SK-N-MC (cell line): ENCODE measurements around the gene ORM1.
"Not testable (repeated sequence)": the region's sequence is repeated elsewhere in the genome, so short reads cannot be mapped to it uniquely, and the experiment has no call there.

Experiments used
- DNase-seq: peaks from one replicate; pipeline ENCODE4 v3.0.0-alpha.2; 2011; ENCODE audit warnings: low read depth, low spot score
- H3K27ac ChIP-seq: fragments of 200-600 bp; sonication (generic); 2 replicates; pipeline ENCODE4 v1.5.1; 2016; ENCODE audit warnings: mixed run types
- H3K36me3 ChIP-seq: fragments of 200-600 bp; sonication (generic); 2 replicates; pipeline ENCODE4 v1.6.1; 2017; ENCODE audit warnings: antibody characterized with exemption, low read length, mixed read lengths; ENCODE audit not compliant: insufficient read depth
- H3K4me3 ChIP-seq: fragments of 200-600 bp; sonication (generic); 2 replicates; pipeline ENCODE4 v1.5.1; 2016
- H3K9ac ChIP-seq: fragments of 200-600 bp; sonication (generic); 2 replicates; pipeline ENCODE4 v1.8.0; 2017; ENCODE audit warnings: mixed run types, mixed read lengths; ENCODE audit not compliant: insufficient read length
- H3K9me3 ChIP-seq: fragments of 200-600 bp; sonication (generic); 2 replicates; pipeline ENCODE4 v1.6.1; 2017; ENCODE audit warnings: low read depth, mild to moderate bottlenecking, antibody characterized with exemption, low read length, moderate library complexity, mixed read lengths
- EZH2 ChIP-seq: fragments of 200-600 bp; sonication (generic); IDR thresholded peaks from one replicate; pipeline ENCODE4 v1.6.1; 2017; ENCODE audit warnings: antibody characterized with exemption
- FOXP2 ChIP-seq: optimal IDR thresholded peaks from 2 replicates; pipeline ENCODE3; 2011; ENCODE audit warnings: mild to moderate bottlenecking, moderate library complexity; ENCODE audit not compliant: insufficient read depth; ENCODE audit errors: extremely low read length, control extremely low read depth
- POLR2AphosphoS5 ChIP-seq: IDR thresholded peaks from 2 replicates; pipeline ENCODE4 v1.6.1; 2012; ENCODE audit warnings: mild to moderate bottlenecking, low read depth, low read length, borderline replicate concordance

ORM1 gene

GRCh38 chr9:114324492-114324891, 1.6 kb downstream of the ORM1 start:
- no peaks in the 10 kb centered on the region for H3K36me3 ChIP-seq
- no peak for TF ChIP-seq FOXP2
- TF ChIP-seq EZH2, result no peak
- no peak for TF ChIP-seq POLR2AphosphoS5
- DNase-seq, result no peak
- no peaks in the 10 kb centered on the region for H3K9me3 ChIP-seq
- no peak overlapping the region for H3K4me3 ChIP-seq
- H3K9ac ChIP-seq, result no peak overlapping the region
- no peak overlapping the region for H3K27ac ChIP-seq

GRCh38 chr9:114324965-114325364, 2.1 kb downstream of the ORM1 start:
- not testable (repeated sequence) for H3K36me3 ChIP-seq, DNase-seq, H3K9ac ChIP-seq, H3K9me3 ChIP-seq, H3K27ac ChIP-seq, H3K4me3 ChIP-seq

- not testable (repeated sequence) for H3K36me3 ChIP-seq, H3K27ac ChIP-seq, H3K9me3 ChIP-seq, DNase-seq, H3K9ac ChIP-seq, H3K4me3 ChIP-seq
Observed at GRCh38 chr9:114325684-114326254, 2.9 kb downstream of the ORM1 start.

- no peak for DNase-seq
- no peaks in the 10 kb centered on the region for H3K9me3 ChIP-seq
- H3K36me3 ChIP-seq, result no peaks in the 10 kb centered on the region
- H3K9ac ChIP-seq, result no peak overlapping the region
- TF ChIP-seq POLR2AphosphoS5 (no peak), FOXP2 (no peak), EZH2 (no peak)
- H3K27ac ChIP-seq, result no peak overlapping the region
- no peak overlapping the region for H3K4me3 ChIP-seq
Observed at GRCh38 chr9:114327749-114328148, 4.9 kb downstream of the ORM1 start.

DNA sequence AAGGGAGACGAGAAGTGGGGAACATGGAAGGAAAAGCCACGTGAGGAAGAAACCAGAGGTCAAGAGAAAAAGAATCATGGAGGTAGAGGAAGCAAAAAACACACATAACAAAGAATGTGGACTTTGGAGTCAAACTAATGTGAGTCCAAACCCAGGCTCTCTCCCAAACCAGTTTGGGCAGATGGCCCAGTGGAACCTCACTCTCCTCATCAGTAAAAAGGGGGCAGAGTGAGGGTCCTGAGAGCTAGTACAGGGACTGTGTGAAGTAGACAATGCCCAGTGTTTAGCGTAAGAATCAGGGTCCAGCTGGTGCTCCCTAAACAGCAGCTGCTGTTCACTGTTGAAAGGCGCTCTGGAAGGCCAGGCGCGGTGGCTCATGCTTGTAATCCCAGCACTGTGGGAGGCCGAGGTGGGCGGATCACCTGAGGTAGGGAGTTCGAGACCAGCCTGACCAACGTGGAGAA, 5.5 kb downstream of the ORM1 start:
- H3K36me3 ChIP-seq, H3K4me3 ChIP-seq, H3K9me3 ChIP-seq, DNase-seq, H3K27ac ChIP-seq, H3K9ac ChIP-seq: not testable (repeated sequence)

GRCh38 chr9:114328937-114329624, 6.2 kb downstream of the ORM1 start:
- not testable (repeated sequence) for H3K4me3 ChIP-seq, DNase-seq, H3K27ac ChIP-seq, H3K36me3 ChIP-seq, H3K9ac ChIP-seq, H3K9me3 ChIP-seq

DNA sequence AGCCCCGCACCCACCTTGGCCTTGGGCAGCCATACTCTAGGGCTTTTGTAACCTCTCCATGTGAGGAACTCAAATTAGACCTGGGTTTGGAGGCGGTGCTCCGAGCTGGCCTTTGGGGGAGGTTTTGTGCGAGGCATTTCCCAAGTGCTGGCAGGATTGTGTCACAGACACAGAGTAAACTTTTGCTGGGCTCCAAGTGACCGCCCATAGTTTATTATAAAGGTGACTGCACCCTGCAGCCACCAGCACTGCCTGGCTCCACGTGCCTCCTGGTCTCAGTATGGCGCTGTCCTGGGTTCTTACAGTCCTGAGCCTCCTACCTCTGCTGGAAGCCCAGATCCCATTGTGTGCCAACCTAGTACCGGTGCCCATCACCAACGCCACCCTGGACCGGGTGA, 6.7 kb downstream of the ORM1 start, which contains the start of gene ORM2:
Gene ORM2, plus strand, starts transcription at position 245 of the 398 bp plus-strand sequence. Its CDS starts 36 bp downstream, at position 281.
- H3K4me3 ChIP-seq, H3K9ac ChIP-seq, DNase-seq, H3K36me3 ChIP-seq, H3K9me3 ChIP-seq, H3K27ac ChIP-seq: not testable (repeated sequence)

GRCh38 chr9:114330636-114331035, 7.7 kb downstream of the ORM1 start:
- no peak overlapping the region for H3K27ac ChIP-seq
- DNase-seq, result no peak
- H3K9me3 ChIP-seq, result no peaks in the 10 kb centered on the region
- no peak overlapping the region for H3K4me3 ChIP-seq
- H3K36me3 ChIP-seq, result no peaks in the 10 kb centered on the region
- no peak for TF ChIP-seq FOXP2
- no peak for TF ChIP-seq POLR2AphosphoS5
- TF ChIP-seq EZH2, result no peak
- no peak overlapping the region for H3K9ac ChIP-seq

DNA sequence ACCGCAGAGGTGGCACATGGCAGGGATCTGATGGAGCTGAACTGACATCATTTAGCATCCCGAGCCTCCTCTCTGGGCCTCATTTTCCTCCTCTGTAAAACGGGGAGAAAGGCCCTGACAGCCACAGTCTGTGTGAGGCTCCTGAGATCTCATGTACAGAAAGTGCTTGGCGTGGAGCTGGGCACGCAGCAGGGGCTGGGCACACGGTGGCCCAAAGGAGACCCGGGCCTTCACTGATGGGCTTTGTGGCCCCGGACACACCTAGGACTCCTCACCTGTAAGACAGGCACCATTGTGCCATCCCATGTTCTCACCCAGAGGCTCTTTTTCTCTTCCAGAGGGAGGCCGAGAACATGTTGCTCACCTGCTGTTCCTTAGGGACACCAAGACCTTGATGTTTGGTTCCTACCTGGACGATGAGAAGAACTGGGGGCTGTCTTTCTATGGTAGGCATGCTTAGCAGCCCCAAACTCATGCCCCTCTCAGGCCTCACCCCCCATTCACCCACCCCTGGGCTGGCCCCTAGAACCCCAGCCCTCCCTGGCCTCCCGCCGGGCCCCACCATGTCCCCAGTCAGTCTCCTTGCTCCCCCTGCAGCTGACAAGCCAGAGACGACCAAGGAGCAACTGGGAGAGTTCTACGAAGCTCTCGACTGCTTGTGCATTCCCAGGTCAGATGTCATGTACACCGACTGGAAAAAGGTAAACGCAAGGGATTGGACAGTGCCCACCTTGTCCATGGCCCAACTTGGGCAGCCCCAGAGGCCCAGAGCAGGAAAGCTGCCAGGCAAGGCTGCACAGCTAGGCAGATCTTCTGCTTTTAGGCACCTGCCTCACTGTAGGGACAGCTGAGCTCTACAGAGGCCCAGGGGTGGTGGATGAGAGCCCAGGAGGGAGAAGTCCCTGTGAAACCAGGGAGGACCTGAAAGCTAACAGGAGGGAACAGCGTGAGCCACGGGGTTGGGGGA, 8.6 kb downstream of the ORM1 start:
- not testable (repeated sequence) for H3K9ac ChIP-seq, H3K9me3 ChIP-seq, H3K4me3 ChIP-seq, DNase-seq, H3K36me3 ChIP-seq, H3K27ac ChIP-seq

- DNase-seq, H3K9me3 ChIP-seq, H3K36me3 ChIP-seq, H3K27ac ChIP-seq, H3K9ac ChIP-seq, H3K4me3 ChIP-seq: not testable (repeated sequence)
Observed at GRCh38 chr9:114332474-114333040, 9.7 kb downstream of the ORM1 start.

DNA sequence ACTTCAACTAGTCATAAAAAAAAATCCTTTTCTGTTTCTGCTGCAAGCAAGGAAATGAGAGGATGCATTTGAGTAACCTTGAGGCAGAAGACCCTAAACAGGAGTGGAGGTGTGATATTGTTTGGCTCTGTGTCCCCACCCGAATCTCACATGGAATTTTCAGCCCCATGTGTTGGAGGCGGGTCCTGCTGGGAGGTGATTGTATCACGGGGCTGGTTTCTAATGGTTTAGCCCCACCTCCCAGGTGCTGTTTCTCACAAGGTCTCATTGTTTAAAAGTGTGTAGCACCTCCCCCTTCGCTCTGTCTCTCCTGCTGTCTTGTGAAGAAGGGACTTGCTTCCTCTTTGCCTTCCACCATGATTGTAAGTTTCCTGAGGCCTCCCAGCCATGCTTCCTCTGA, 10.8 kb downstream of the ORM1 start:
- DNase-seq, H3K36me3 ChIP-seq, H3K27ac ChIP-seq, H3K4me3 ChIP-seq, H3K9ac ChIP-seq, H3K9me3 ChIP-seq: not testable (repeated sequence)
